Activated B cell treated with CpG ODN at 0.5 μM for 24 hours (primary cell): ENCODE results near the gene AUTS2. TPM values are rescaled to one million over a fixed set of nuclear protein-coding genes. Genes with fewer than 3 reads are reported as not detected.

Experiments used
- ATAC-seq: fragments of 200-7000 bp; cut with Tn5 transposase; one replicate; pipeline ENCODE4 v1.10.0; 2021; ENCODE audit warnings: low read depth, mild to moderate bottlenecking, moderate library complexity
- CTCF ChIA-PET: fragments of 350-600 bp; sonication (Branson Sonifier 250); formaldehyde crosslinking; loops from one replicate; lab custom pipeline; 2021; ENCODE audit warnings: antibody characterized with exemption; lab: Charles Lee
- POLR2A ChIA-PET: fragments of 350-600 bp; sonication (Branson Sonifier 250); formaldehyde crosslinking; loops from one replicate; lab custom pipeline; 2021; ENCODE audit warnings: antibody characterized with exemption; lab: Charles Lee
- DNase-seq: peaks from one replicate; pipeline ENCODE4 v3.0.0; 2022
- H3K27ac Mint-ChIP-seq: one replicate; pipeline ENCODE4 v1.8.0; 2020; ENCODE audit warnings: mixed read lengths
- H3K27me3 Mint-ChIP-seq: one replicate; pipeline ENCODE4 v1.8.0; 2021; ENCODE audit warnings: mixed read lengths
- H3K36me3 Mint-ChIP-seq: one replicate; pipeline ENCODE4 v1.8.0; 2021; ENCODE audit warnings: low read depth, mixed read lengths
- H3K4me1 Mint-ChIP-seq: one replicate; pipeline ENCODE4 v1.8.0; 2021; ENCODE audit warnings: mixed read lengths
- H3K4me3 Mint-ChIP-seq: one replicate; pipeline ENCODE4 v1.8.0; 2020; ENCODE audit warnings: mild to moderate bottlenecking, mixed read lengths
- H3K9me3 Mint-ChIP-seq: one replicate; pipeline ENCODE4 v1.8.0; 2020; ENCODE audit warnings: mixed read lengths
- intact Hi-C: fragments of 100-400 bp; cut with micrococcal nuclease; formaldehyde crosslinking; loops from one replicate; pipeline ENCODE4 v1.15.1; 2024
- total RNA-seq: library from RNA; stranded (reverse); gene quantifications from 2 replicates; pipeline ENCODE4 v1.2.3, GENCODE V29; 2022
- TF ChIP-seq, protein P1 (sequence below): fragments of 200-600 bp; IDR thresholded peaks from one replicate; pipeline ENCODE4 v1.8.0; 2022; ENCODE audit warnings: antibody characterized with exemption, mild to moderate bottlenecking

The AUTS2 gene
- total RNA-seq, 1 donor from 2014 or later = 15.9 TPM

DNA sequence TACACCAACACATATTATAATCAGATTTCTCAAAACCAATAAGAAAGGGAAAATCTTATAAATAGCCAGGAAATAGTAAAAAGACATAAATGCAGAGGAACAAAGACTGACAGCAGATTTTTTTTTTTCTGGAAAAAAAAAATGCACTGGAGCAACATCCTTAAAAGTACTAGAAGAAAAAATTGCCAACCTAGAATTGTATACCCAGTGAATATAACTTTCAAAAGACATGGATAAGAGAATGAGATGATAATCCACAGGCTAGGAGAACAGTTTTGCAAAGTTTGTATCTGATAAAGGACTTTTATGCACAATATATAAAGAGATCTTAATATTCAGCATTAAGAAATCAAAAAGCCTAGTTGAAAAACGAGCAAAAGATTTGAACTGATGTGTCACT, 554.0 kb downstream of the AUTS2 start:
- H3K4me3 Mint-ChIP-seq = no peak overlapping the region
- ChIA-PET CTCF (no interaction called here), POLR2A (no interaction called here)
- H3K9me3 Mint-ChIP-seq = peaks cover 12% of the 10 kb centered on the region
- H3K27me3 Mint-ChIP-seq = no peaks in the 10 kb centered on the region
- H3K27ac Mint-ChIP-seq = no peak overlapping the region
- ATAC-seq (no peak), DNase-seq (no peak)
- intact Hi-C loops = no loop called here
- H3K36me3 Mint-ChIP-seq = peaks cover 15% of the 10 kb centered on the region
- TF ChIP-seq, protein P1, sequence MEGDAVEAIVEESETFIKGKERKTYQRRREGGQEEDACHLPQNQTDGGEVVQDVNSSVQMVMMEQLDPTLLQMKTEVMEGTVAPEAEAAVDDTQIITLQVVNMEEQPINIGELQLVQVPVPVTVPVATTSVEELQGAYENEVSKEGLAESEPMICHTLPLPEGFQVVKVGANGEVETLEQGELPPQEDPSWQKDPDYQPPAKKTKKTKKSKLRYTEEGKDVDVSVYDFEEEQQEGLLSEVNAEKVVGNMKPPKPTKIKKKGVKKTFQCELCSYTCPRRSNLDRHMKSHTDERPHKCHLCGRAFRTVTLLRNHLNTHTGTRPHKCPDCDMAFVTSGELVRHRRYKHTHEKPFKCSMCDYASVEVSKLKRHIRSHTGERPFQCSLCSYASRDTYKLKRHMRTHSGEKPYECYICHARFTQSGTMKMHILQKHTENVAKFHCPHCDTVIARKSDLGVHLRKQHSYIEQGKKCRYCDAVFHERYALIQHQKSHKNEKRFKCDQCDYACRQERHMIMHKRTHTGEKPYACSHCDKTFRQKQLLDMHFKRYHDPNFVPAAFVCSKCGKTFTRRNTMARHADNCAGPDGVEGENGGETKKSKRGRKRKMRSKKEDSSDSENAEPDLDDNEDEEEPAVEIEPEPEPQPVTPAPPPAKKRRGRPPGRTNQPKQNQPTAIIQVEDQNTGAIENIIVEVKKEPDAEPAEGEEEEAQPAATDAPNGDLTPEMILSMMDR = no peak
- no peaks in the 10 kb centered on the region for H3K4me1 Mint-ChIP-seq

DNA sequence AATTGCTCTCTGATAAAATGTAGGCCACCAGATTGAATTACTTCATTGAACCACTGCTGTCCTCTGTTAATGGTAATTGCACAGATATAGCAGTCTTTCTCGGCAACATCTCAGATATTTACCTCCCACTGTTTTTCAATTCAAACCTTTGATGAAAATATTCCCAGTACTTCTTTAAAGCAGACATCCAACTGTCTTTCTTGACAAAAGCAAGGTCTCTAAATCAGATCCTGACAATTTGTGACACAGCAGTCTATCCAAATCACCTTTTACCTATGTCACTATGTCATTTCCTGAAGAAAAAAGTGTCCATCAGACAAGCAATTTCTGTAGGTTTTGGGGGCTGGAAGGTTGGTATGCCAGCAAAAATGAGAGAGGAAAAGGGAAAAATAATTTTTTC, 555.7 kb downstream of the AUTS2 start:
- no peak for ATAC-seq
- H3K27me3 Mint-ChIP-seq = no peaks in the 10 kb centered on the region
- H3K4me3 Mint-ChIP-seq = no peak overlapping the region
- ChIA-PET CTCF (no interaction called here), POLR2A (no interaction called here)
- H3K9me3 Mint-ChIP-seq = peaks cover 12% of the 10 kb centered on the region
- peaks cover 14% of the 10 kb centered on the region for H3K36me3 Mint-ChIP-seq
- no peak overlapping the region for H3K27ac Mint-ChIP-seq
- DNase-seq = no peak
- intact Hi-C loops = no loop called here
- TF ChIP-seq, protein P1 = no peak
- no peaks in the 10 kb centered on the region for H3K4me1 Mint-ChIP-seq

GRCh38 chr7:70154521-70155180, 556.4 kb downstream of the AUTS2 start:
- DNase-seq (no peak), ATAC-seq (no peak)
- TF ChIP-seq, protein P1 = no peak
- Mint-ChIP-seq H3K4me3 (no peak overlapping the region), H3K36me3 (peaks cover 14% of the 10 kb centered on the region), H3K27ac (no peak overlapping the region), H3K9me3 (peaks cover 12% of the 10 kb centered on the region), H3K27me3 (no peaks in the 10 kb centered on the region), H3K4me1 (no peaks in the 10 kb centered on the region)
- ChIA-PET POLR2A (no interaction called here), CTCF (no interaction called here)
- intact Hi-C loops = no loop called here

GRCh38 chr7:70156057-70156456, 557.8 kb downstream of the AUTS2 start:
- TF ChIP-seq, protein P1 = no peak
- Mint-ChIP-seq H3K36me3 (peaks cover 6% of the 10 kb centered on the region), H3K4me1 (no peaks in the 10 kb centered on the region), H3K27me3 (no peaks in the 10 kb centered on the region), H3K27ac (no peak overlapping the region), H3K4me3 (no peak overlapping the region), H3K9me3 (peaks cover 5% of the 10 kb centered on the region)
- no peak for ATAC-seq
- POLR2A ChIA-PET = no interaction called here
- no peak for DNase-seq
- intact Hi-C loops = no loop called here
- CTCF ChIA-PET = no interaction called here

- no peaks in the 10 kb centered on the region for H3K9me3 Mint-ChIP-seq
- intact Hi-C loops = no loop called here
- H3K4me3 Mint-ChIP-seq = no peak overlapping the region
- H3K36me3 Mint-ChIP-seq = no peaks in the 10 kb centered on the region
- POLR2A ChIA-PET = no interaction called here
- TF ChIP-seq, protein P1 = no peak
- no peak for DNase-seq
- H3K4me1 Mint-ChIP-seq = no peaks in the 10 kb centered on the region
- ATAC-seq = no peak
- CTCF ChIA-PET = no interaction called here
- H3K27me3 Mint-ChIP-seq = no peaks in the 10 kb centered on the region
- no peak overlapping the region for H3K27ac Mint-ChIP-seq
Measured at GRCh38 chr7:70159121-70159520, 560.8 kb downstream of the AUTS2 start.
